GM18951 (cell line): ENCODE measurements around the gene CA4.
"Not testable (repeated sequence)": the region's sequence is repeated elsewhere in the genome, so short reads cannot be mapped to it uniquely, and the experiment has no call there.

Experiments used
- POLR2A ChIP-seq: IDR thresholded peaks from 4 replicates; pipeline ENCODE4 v1.6.1; 2011; ENCODE audit warnings: mild to moderate bottlenecking; ENCODE audit not compliant: insufficient read length, insufficient read depth; ENCODE audit errors: extremely low read depth
- in situ Hi-C: fragments of 300-500 bp; cut with MboI; formaldehyde crosslinking; loops from one replicate; pipeline ENCODE4 v1.12.0; 2022; ENCODE audit warnings: low sequenced_read_pairs, mixed read lengths, inconsistent platforms; ENCODE audit not compliant: unreplicated experiment

The CA4 gene

DNA sequence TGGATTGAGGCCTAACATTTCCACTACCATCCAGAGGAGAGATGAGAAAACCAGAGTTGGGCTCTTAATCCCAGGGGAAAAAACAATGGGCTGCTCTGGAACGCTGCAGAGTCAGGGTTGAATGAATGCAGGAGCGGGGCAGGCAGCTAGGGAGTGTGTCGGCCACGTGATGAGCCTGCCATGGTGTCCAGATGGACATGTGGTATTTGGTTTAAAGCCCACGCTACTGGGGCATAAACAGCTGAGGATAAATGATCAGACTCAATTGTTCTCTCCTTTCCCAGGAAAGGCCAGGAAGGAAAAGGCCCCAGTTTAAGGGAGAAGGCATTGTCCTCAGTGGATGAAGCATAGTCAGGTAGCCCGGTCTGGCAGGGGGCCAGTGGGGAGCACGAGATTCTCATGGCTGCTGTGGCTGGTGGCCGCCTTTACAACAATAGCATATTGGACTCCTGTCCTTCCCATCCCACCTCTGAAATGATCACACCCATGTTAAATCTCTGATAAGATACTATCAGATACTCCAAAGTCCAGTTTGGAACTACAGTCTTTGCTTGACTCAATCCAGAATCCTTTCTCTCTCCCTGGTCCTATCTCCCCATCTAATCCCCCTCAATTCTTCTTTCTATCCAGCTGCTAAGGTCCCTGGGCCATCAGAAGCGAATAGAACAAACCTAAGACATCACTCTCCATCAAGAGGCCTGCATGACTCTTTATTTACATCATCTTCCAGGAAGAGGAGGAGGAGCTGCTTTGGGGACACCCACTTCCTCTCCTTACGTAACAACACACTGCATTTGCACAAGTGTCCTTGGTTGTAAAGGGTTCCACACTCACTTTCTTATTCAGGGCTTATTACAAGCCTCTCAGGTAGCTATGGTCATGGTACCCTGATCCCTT, 20.4 kb downstream of the CA4 start:
- in situ Hi-C loops = no loop called here
- no peak for TF ChIP-seq POLR2A

DNA sequence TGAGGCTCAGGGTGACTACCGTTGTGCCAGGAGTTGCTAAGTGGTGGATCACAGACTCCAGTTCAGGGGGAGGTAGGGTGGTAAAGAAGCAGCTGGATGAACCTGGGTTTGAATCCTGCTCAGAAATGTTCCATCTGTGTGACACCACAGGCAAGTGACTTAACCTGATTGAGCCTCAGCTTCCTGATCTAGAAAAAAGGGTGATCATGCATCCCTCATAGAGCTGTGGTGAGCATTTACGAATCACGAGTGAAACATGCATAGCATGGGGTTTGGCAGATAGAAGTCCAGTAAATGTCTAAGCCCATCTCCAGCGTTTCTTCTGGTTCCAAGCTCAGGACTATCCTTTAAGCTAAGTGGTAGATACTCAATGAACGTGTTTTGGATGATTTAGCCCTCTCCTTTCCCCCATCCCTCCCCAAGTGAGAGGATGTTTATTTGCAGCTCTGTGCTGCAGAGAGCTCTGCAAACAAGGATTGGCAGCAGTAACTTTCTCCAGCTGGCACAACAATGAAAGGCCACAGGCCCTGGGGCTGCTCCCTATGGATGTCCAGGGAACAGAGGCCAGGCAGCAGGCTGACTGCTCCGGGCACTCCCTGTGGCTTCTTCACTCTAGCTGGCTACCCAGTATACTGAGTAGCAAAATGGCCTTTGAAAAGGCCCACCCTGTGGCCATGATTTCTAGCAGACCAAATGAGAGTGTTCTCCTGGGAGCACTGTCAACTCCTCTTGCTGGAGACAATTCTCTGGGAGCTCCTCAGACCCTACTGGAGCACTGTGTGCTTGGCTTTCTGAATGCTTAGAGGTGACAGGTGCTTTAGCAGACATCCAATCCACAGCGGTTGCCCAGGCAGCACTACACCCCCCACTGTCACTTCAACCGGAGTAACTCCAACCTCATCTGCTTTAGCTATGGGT, 21.3 kb downstream of the CA4 start:
- TF ChIP-seq POLR2A = no peak
- in situ Hi-C loops = no loop called here

DNA sequence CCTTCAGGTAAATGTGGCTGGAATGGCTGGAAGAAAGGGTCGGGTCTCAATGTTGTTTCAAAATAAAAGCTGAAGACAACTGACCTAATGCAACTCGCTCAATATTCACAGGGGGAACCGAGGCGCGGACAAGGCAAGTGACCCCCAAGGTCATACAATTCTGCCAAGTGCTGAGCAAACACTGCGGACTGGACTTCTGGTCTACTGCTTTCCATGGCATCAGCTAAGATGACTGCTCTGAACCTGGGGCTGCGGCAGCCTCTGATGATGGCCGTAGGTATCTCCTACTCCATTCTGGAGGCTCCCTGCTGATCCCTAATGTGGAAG, 21.9 kb downstream of the CA4 start:
- in situ Hi-C loops = no loop called here
- no peak for TF ChIP-seq POLR2A

DNA sequence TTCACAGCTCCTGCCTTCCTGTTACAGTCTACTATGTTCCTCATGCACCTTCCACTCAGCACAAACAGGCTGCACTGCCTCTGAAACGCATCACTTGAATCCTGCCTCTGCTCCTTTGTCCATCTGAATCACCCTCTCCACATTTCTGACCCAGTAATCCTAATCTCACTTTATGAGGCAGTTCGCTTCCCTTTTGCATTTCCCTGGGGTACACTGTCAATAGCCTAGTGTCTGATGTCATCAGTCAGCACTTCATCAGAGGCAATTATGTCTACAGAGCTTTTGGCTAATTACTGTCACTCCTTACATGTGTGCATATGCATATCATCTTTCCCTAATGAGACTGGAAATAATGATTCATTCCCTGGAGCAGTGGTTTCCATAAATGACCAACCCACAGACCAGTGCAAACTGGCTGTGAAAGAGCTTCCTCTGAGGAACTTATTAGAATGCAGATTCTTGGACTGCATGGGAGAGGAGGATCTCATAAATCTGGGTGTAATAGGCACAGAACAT, 23.6 kb downstream of the CA4 start:
- no peak for TF ChIP-seq POLR2A
- in situ Hi-C loops = no loop called here

DNA sequence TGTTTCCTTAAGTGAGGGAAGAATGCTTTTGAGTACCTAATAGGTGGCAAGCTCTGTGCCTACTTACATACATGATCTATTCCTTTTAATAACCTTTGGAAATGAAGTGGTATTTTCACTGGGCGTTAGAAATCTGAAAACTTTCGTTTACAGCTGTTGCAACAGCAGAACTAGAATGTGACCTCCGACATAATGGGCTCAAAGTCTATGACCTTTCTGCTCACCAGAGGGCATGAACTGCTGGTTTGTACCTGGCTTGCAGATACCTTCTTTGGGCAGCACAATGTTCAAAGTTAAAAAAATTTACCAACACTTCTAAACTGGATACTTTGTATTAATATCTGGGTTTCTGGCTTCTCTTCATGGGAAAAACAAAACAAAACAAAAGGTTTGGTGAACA, 24.3 kb downstream of the CA4 start:
- TF ChIP-seq POLR2A = no peak
- in situ Hi-C loops = no loop called here

DNA sequence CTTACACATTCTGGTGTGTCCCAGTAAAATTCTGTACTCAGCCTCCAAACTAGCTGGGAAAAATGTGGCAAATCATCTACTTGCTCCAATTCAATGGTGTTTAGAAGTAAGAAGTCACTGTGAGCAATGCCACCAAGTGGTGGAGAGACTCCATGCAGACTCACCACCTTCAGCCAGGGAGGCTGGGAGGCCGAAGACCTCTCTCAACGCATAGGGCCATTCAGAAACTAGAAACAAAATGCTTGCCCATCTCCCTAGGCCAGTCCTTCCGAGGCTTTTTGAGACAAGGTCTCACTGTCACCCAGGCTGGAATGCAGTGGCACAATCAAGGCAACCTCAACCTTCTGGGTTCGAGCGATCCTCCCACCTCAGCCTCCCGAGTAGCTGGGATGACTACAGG, 25.0 kb downstream of the CA4 start:
- in situ Hi-C loops = not testable (repeated sequence)

DNA sequence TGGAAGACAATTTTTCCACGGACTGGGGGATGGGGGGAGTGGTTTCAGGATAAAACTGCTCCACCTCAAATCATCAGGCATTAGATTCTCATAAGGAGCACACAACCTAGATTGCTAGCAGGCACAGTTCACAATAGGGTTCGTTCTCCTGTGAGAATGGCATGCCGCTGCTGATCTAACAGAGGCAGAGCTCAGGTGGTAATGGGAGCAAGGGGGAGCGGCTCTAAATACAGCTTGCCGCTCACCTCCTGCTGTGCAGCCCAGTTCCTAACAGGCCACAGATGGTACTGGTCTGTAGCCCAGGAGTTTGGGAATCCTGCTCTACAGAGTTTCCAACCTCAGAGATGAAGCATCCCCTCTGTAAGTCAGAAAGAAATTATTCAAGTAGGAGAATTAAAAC, 27.0 kb downstream of the CA4 start:
- in situ Hi-C loops = not testable (repeated sequence)

DNA sequence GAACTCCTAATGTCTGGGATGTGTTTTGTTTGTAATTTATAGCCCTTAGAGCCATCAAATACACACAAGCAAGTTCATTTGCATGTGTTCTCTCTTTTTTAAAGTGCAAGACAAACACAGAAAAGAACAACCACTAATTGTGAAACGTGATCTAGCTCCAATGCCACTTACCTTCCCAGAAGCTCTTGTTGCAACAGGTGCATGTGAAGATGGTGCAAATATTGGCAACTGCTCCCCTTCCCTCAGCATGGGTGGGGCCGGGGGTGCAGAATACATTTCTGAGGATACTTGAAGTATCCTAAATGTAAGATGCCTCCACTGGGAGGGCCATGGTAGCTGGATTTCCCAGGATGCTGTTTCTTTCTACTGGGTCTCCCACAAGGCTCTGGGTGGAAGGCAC, 28.4 kb downstream of the CA4 start:
- in situ Hi-C loops = not testable (repeated sequence)

DNA sequence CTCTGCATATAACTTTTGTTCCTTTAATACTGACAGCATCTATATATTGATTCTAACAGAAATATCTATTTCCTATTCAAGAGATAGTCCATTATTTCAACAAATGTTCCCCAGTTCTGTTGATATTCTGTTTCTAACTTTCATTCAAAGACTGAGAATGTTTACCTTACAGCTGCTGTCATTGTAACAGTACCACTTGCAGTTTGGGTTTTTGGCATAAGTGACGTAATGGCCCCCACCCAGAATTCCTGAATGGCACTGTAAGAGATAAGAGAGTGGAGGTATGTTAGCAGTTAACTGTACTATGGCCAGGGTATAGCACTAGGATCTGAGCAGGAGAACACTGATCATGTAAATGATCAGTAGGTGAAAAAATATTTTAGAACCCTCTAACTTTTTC, 30.6 kb downstream of the CA4 start:
- in situ Hi-C loops = not testable (repeated sequence)

DNA sequence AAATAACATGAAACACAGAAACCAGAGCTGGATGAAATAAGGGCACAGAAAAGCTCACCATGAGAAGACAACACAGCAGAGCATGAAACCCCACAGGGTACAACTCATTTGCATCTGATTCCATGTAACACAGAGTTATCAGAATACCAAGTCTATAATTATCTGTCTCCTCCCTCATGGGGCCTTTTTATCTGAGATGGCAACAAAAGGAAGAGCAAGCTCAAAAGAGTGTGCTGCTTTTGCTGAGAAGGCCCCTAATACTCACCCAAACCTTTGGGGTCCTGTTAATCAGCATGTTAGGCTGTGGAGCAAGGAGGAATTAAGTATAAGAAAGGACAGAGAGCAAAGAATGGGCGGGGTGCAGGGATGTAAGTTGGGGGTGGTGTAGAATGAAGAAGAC, 36.6 kb downstream of the CA4 start:
- in situ Hi-C loops = not testable (repeated sequence)

DNA sequence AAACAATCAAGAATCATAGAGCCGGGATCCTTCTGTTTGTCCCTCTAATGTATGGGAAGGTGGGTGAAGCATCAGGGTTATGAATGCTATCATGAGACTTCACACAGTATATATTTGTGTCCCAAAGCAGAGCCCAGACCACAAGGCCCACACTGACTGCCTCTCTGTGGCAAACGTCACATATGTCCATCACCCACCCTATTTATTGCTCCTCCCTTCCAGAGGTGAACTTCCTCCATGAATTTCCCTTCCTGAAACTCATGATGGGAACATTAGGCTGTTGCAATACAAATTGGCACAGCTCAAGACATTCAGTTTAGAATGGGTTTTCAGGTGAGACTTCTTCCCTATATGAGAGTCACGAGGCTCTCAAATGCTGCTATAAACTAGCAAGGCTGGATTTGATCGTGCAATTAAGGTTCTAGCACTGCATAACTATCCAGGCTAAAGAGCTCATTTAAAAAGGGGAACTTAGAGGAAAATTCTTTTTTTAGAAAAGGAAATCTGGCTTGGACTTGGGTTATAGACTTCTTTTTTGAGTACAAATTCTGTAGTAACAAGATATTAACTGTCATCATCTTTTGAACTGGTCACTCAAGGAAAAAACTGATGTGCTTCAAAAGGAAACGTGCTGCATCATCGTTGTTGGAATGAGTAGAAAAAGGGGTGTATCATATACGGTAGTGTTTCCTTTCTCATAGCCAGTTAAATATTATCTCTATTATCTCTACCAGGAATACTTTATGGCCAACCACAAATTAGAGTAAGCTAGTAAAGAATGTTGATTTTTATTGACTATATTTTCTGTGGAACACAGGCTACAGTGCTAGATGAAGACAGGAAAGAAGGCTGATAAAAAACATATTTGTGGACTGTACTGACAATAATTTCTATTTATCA, 37.3 kb downstream of the CA4 start:
- in situ Hi-C loops = not testable (repeated sequence)

DNA sequence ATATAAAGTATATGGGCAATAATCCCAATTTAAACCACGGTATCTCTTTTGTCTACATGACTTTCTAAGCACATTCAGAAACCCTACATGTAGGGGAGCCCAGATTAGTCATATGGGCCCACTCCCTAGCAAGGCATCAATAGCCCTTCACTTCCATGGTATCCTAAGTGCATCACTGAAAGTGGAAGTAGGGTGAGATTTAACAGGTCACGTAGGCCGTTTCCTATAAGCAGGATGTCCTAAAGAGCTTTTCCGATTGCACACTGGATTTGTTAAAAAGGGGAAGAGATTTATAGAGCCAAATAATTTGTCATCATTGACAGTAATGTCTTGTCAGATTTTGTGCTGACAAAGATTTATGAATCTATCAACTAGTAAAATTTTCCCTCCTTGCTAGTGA, 39.0 kb downstream of the CA4 start:
- in situ Hi-C loops = no loop called here
- TF ChIP-seq POLR2A = no peak

DNA sequence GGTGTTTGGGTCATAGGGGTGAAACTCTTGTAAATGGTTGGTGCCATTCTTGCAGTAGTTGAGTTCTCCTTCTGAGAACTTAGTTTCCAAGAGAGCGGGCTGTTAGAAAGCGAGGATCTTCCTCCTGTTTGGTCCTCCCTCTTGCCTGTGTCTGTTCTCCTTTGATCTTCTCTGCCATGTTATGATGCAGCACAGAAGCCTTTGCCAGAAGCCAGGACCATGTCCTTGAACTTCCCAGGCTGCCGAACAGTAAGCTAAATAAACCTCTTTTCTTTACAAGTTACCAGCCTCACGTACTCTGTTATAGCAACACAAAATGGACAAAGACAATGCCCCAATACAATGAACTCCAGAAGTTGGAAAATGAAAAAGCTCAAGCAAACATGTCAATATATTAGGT, 40.3 kb downstream of the CA4 start:
- in situ Hi-C loops = not testable (repeated sequence)

DNA sequence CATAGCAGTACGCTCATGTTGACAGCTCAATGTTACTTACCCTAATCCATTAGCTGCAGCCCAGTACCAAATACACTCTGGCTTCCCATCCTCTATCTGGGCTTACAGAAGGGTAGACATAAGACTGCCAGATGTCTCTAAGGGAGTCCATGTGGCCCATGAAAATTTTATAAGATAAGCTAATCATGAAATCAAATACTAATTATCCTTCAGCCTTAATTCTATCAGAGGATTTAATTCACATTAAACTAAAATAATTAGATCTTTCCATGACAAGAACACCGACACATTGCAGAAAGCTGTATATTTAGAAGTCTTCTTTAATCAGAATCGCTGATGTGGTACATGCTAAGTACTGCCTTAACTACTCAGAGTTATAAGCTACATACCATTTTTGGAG, 43.3 kb downstream of the CA4 start:
- in situ Hi-C loops = not testable (repeated sequence)
